H1 (cell line): ENCODE results near the gene WDR35. TPM values are rescaled to one million over a fixed set of nuclear protein-coding genes. Genes with fewer than 3 reads are reported as not detected.

Source experiments
- CHD7 ChIP-seq: fragments of 300-600 bp; sonication (generic); IDR thresholded peaks from 2 replicates; pipeline ENCODE4 v1.7.1; 2012; ENCODE audit warnings: low read length, moderate library complexity, mild to moderate bottlenecking, inconsistent platforms; ENCODE audit not compliant: insufficient replicate concordance
- PHF8 ChIP-seq: fragments of 200-600 bp; sonication (generic); conservative IDR thresholded peaks from 2 replicates; pipeline ENCODE4 v1.7.1; 2012; ENCODE audit warnings: low read depth, mild to moderate bottlenecking, inconsistent platforms, low read length, moderate library complexity
- RAD21 ChIP-seq, 2 experiments: IDR thresholded peaks in 1 of 2; conservative IDR thresholded peaks in 1 of 2; 2 replicates each; pipeline ENCODE4 v1.6.1; 2011; ENCODE audit warnings: low read depth in 2 of 2, low read length in 2 of 2, improper control_type of control experiment in 1 of 2, inconsistent platforms in 1 of 2, mild to moderate bottlenecking in 1 of 2, moderate library complexity in 1 of 2
- polyA plus RNA-seq, 7 experiments: library from polyadenylated mRNA; depleted of rRNA in 3 of 7; stranded (reverse) in 5 of 7; unstranded in 2 of 7; fragments of >200 nt in 5 of 7; fragments of 200-250 nt in 2 of 7; gene quantifications; 1 replicate in 5 of 7; 2 replicates in 1 of 7; 4 replicates in 1 of 7; pipeline versions ENCODE4 v1.2.1 to v1.2.3, GENCODE V29; 2011 to 2013; ENCODE audit warnings: missing spikeins in 2 of 7, mixed read lengths in 2 of 7
- total RNA-seq: library from RNA; stranded (reverse); fragmentation: NEBNext Ultra II Directional; extraction: Animal tissue kit (Norgen Biotek cat#: 25700); gene quantifications from 2 replicates; pipeline ENCODE4 v1.2.1, GENCODE V29; 2021

Gene WDR35
- total and polyA plus RNA-seq, 2 of the 8 experiments (the other 6 are each of a cell fraction or from before 2014, with no cell fraction given): 9.0 to 25.5 TPM

- TF ChIP-seq CHD7: no peak
- no peak for TF ChIP-seq PHF8
- peak; percentile 33 to 46; a peak in 3 of 4 replicates for TF ChIP-seq RAD21 (IDR thresholded peaks at IDR 0.05 in 1 of 2, conservative IDR thresholded peaks at IDR 0.05 in 1 of 2; ENCODE audit: low read depth in 2 of 2, low read length in 2 of 2)
Measured at GRCh38 chr2:20016346-20016745, 26.4 kb upstream of the WDR35 start (continued).
